ENCODE measurements around the gene SLC52A1. TPM values are rescaled to one million over a fixed set of nuclear protein-coding genes. Genes with fewer than 3 reads are reported as not detected.

Gene SLC52A1
- total RNA-seq, 4 donors from 2014 or later: 1.3 to 6.0 (median 3.4) TPM; not detected in 1

DNA sequence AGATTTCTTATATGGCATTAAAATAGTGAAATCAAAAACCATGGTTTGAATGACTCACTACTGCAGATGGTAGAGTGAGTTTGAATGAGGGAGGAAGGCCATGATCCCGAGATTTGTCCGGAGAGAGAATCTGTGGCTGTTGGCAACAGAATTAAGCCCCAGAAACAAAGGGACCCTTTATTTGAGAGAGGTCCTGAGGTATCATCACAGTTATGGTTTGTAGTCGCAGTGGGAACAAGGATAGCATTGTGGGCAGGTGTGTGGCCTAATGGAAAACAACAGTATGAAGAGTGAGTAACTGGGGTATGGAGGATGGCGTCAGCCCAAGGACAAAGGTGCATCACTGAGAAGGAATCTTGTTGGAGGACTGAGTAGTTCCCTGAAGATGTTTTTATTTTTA lies 34.5 kb upstream of the SLC52A1 start:
- Histone ChIP-seq H3K4me3 (no peak overlapping the region), H3K4me1 (no peaks in the 10 kb centered on the region), H3K27ac (no peak overlapping the region), H3K36me3 (no peaks in the 10 kb centered on the region), H3K9me3 (no peaks in the 10 kb centered on the region), H3K27me3 (no peaks in the 10 kb centered on the region)
- no peak for TF ChIP-seq POLR2A (IDR thresholded peaks at IDR 0.05)
- TF ChIP-seq POLR2AphosphoS5 (IDR thresholded peaks at IDR 0.05): no peak
- TF ChIP-seq EP300 (IDR thresholded peaks at IDR 0.05; ENCODE audit: low read depth): no peak
- TF ChIP-seq, protein P1, sequence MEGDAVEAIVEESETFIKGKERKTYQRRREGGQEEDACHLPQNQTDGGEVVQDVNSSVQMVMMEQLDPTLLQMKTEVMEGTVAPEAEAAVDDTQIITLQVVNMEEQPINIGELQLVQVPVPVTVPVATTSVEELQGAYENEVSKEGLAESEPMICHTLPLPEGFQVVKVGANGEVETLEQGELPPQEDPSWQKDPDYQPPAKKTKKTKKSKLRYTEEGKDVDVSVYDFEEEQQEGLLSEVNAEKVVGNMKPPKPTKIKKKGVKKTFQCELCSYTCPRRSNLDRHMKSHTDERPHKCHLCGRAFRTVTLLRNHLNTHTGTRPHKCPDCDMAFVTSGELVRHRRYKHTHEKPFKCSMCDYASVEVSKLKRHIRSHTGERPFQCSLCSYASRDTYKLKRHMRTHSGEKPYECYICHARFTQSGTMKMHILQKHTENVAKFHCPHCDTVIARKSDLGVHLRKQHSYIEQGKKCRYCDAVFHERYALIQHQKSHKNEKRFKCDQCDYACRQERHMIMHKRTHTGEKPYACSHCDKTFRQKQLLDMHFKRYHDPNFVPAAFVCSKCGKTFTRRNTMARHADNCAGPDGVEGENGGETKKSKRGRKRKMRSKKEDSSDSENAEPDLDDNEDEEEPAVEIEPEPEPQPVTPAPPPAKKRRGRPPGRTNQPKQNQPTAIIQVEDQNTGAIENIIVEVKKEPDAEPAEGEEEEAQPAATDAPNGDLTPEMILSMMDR (IDR thresholded peaks at IDR 0.05): no peak
- no peak for DNase-seq
- in situ Hi-C loops (cut with MboI; ENCODE audit: low pct_ligation_motif_present in 1 of 4, low pct_unique_long_range_greater_than_20kb in 1 of 4, low sequenced_read_pairs in 3 of 4): loop anchor here in 3 of 4 donors (5.0 to 25.0 kb wide), 3 partner anchors 37 to 157 kb away; partner anchors contain the start of gene CHRNE (in 2 of the 3)
- intact Hi-C loops (cut with DNase I; ENCODE audit: low total_unique reads): loop anchor here (5.0 to 10.0 kb wide), 2 partner anchors 37 to 95 kb away; no protein-coding TSS in a partner anchor
- WGBS, 2 donors (ENCODE audit: low coverage in 1 of 2): 77 to 79% methylated on average over 4 of the region's 4 CpGs

DNA sequence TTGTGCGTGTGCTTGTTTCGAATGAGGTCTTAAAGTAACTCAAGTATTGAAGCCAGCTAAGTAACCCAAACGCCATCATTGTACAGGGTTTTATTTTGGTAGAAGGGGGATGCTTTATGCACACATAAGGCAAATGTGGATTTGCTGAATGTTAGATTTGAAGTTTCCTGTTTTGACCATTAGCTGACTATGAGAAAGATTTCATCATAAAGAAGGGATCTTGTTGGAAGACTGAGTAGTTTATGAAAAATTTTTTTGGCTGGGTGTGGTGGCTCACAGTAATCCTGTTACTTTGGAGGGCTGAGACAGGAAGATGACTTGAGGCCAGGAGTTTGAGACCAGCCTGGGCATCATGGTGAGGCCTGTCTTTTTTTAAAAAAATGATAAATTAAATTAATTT lies 33.0 kb upstream of the SLC52A1 start:
- TF ChIP-seq POLR2A (IDR thresholded peaks at IDR 0.05) (no peak), POLR2AphosphoS5 (IDR thresholded peaks at IDR 0.05) (no peak), EP300 (IDR thresholded peaks at IDR 0.05; ENCODE audit: low read depth) (no peak)
- TF ChIP-seq, protein P1 (IDR thresholded peaks at IDR 0.05): no peak
- no peaks in the 10 kb centered on the region for H3K4me1 ChIP-seq
- in situ Hi-C loops (cut with MboI; ENCODE audit: low pct_ligation_motif_present in 1 of 4, low pct_unique_long_range_greater_than_20kb in 1 of 4, low sequenced_read_pairs in 3 of 4): loop anchor here in 3 of 4 donors (5.0 to 25.0 kb wide), 3 partner anchors 36 to 156 kb away; partner anchors contain the start of gene CHRNE (in 2 of the 3)
- no peak for DNase-seq
- no peaks in the 10 kb centered on the region for H3K9me3 ChIP-seq
- no peaks in the 10 kb centered on the region for H3K36me3 ChIP-seq
- intact Hi-C loops (cut with DNase I; ENCODE audit: low total_unique reads): loop anchor here (5.0 to 10.0 kb wide), 2 partner anchors 36 to 93 kb away; no protein-coding TSS in a partner anchor
- 87 to 89% methylated on average over 3 of the region's 3 CpGs for WGBS, 2 donors (ENCODE audit: low coverage in 1 of 2)
- H3K4me3 ChIP-seq: no peak overlapping the region
- H3K27me3 ChIP-seq: no peaks in the 10 kb centered on the region
- H3K27ac ChIP-seq: no peak overlapping the region

GRCh38 chr17:5065227-5065744 lies 30.1 kb upstream of the SLC52A1 start:
- Histone ChIP-seq H3K9me3 (no peaks in the 10 kb centered on the region), H3K27ac (no peak overlapping the region), H3K4me1 (peaks cover 0 to 7% (median 0%) of the 10 kb centered on the region in 4 donors), H3K4me3 (no peak overlapping the region), H3K27me3 (no peaks in the 10 kb centered on the region), H3K36me3 (no peaks in the 10 kb centered on the region)
- intact Hi-C loops (cut with DNase I; ENCODE audit: low total_unique reads) (loop anchor here (5.0 to 10.0 kb wide), 2 partner anchors 33 to 90 kb away; no protein-coding TSS in a partner anchor), in situ Hi-C loops (cut with MboI; ENCODE audit: low pct_ligation_motif_present in 1 of 4, low pct_unique_long_range_greater_than_20kb in 1 of 4, low sequenced_read_pairs in 3 of 4) (loop anchor here in 3 of 4 donors (5.0 to 25.0 kb wide), 3 partner anchors 33 to 153 kb away; partner anchors contain the start of gene CHRNE (in 2 of the 3))
- TF ChIP-seq POLR2AphosphoS5 (IDR thresholded peaks at IDR 0.05) (no peak), EP300 (IDR thresholded peaks at IDR 0.05; ENCODE audit: low read depth) (no peak), POLR2A (IDR thresholded peaks at IDR 0.05) (no peak)
- TF ChIP-seq, protein P1 (IDR thresholded peaks at IDR 0.05): no peak
- WGBS, 2 donors (ENCODE audit: low coverage in 1 of 2): 63 to 78% methylated on average over 1 of the region's 1 CpG
- no peak for DNase-seq

DNA sequence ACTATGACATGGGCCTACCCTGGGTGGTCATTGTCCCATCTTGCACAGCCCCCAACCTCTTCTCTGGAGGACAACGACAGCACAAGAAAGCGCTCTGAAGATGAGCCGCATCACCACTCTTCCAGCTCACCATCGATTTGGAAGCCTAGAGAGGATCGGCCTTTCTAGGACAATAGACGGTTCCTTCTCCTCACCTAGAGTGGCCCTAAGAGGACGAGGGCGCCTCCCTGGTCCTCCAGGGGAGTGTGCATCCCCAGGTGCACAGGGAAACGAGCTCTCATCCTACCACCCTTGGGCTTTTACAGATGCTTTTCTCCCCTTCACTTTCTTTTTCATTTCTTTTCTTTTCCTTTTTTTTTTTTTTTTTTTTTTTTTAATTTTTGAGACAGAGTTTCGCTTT lies 20.3 kb upstream of the SLC52A1 start:
- no peaks in the 10 kb centered on the region for H3K27me3 ChIP-seq
- intact Hi-C loops (cut with DNase I; ENCODE audit: low total_unique reads) (no loop called here), in situ Hi-C loops (cut with MboI; ENCODE audit: low pct_ligation_motif_present in 1 of 4, low pct_unique_long_range_greater_than_20kb in 1 of 4, low sequenced_read_pairs in 3 of 4) (loop anchor here in 2 of 4 donors (25.0 kb wide), 1 partner anchor 143 kb away; the partner anchor contains the start of gene CHRNE (in 2 of the 2))
- DNase-seq: no peak
- WGBS, 2 donors (ENCODE audit: low coverage in 1 of 2): 93 to 100% methylated on average over 2 to 10 of the region's 10 CpGs
- H3K27ac ChIP-seq: no peak overlapping the region
- no peaks in the 10 kb centered on the region for H3K36me3 ChIP-seq
- H3K4me3 ChIP-seq: no peak overlapping the region
- no peaks in the 10 kb centered on the region for H3K9me3 ChIP-seq
- no peak for TF ChIP-seq POLR2A (IDR thresholded peaks at IDR 0.05)
- TF ChIP-seq, protein P1 (IDR thresholded peaks at IDR 0.05): no peak
- TF ChIP-seq POLR2AphosphoS5 (IDR thresholded peaks at IDR 0.05): no peak
- TF ChIP-seq EP300 (IDR thresholded peaks at IDR 0.05; ENCODE audit: low read depth): no peak
- H3K4me1 ChIP-seq: no peaks in the 10 kb centered on the region

Data from transverse colon (tissue), 4 donors.